ENCODE results near the gene MARCHF4. TPM values are rescaled to one million over a fixed set of nuclear protein-coding genes. Genes with fewer than 3 reads are reported as not detected.
A peak's percentile ranks its signal among the peaks of the same experiment; 100 is the strongest.

Gene MARCHF4
- total and polyA plus RNA-seq, 7 experiments from 2014 or later: not detected

- H3K4me1 Mint-ChIP-seq: peaks cover 33 to 55% (median 51%) of the 10 kb centered on the region in 7 donors
- peak overlapping the region in 6 of 9 donors; percentile 14 to 67 (median 47) for H3K27ac Mint-ChIP-seq
- no peaks in the 10 kb centered on the region for H3K36me3 ChIP-seq (ENCODE audit: control insufficient read depth in 2 of 3, insufficient read depth in 3 of 3, low read length in 3 of 3)
- peaks cover 39 to 47% of the 10 kb centered on the region in 2 donors for H3K4me1 ChIP-seq (ENCODE audit: control insufficient read depth in 2 of 2, insufficient read depth in 2 of 2, low read length in 2 of 2)
- H3K4me3 Mint-ChIP-seq: peak overlapping the region in 2 of 10 donors; percentile 21 to 23
- H3K27me3 ChIP-seq (ENCODE audit: control insufficient read depth in 2 of 2, insufficient read depth in 2 of 2, low read length in 2 of 2): no peaks in the 10 kb centered on the region
- ATAC-seq (no peak), DNase-seq (no peak)
- peaks cover 0 to 28% (median 0%) of the 10 kb centered on the region in 5 donors for H3K27me3 Mint-ChIP-seq
- no peak overlapping the region for H3K27ac ChIP-seq (ENCODE audit: low read depth, low read length)
- intact Hi-C loops (cut with micrococcal nuclease): no loop called here
- H3K9me3 Mint-ChIP-seq: peaks cover 0 to 5% (median 0%) of the 10 kb centered on the region in 11 donors
- ChIA-PET POLR2A (no interaction called here), CTCF (no interaction called here)
- H3K9me3 ChIP-seq (ENCODE audit: control insufficient read depth in 2 of 3, low read length in 3 of 3): no peaks in the 10 kb centered on the region
- H3K4me3 ChIP-seq (ENCODE audit: low read length): no peak overlapping the region
- peaks cover 0 to 3% (median 0%) of the 10 kb centered on the region in 5 donors for H3K36me3 Mint-ChIP-seq
Measured at GRCh38 chr2:216355711-216356110, 16.6 kb downstream of the MARCHF4 start.

GRCh38 chr2:216354306-216354705 lies 18.0 kb downstream of the MARCHF4 start:
- ATAC-seq: no peak
- peak overlapping the region; percentile 66 to 94 (median 89) for H3K27ac Mint-ChIP-seq
- peak overlapping the region; percentile 37 to 87 (median 74) for H3K4me3 Mint-ChIP-seq
- ChIA-PET CTCF (interaction anchor here (1.7 kb wide), 1 partner anchor 50 kb away, joined by 7 read pairs; no protein-coding TSS in a partner anchor), POLR2A (no interaction called here)
- peak overlapping the region; percentile 2 for H3K4me3 ChIP-seq (ENCODE audit: low read length)
- peaks cover 53 to 61% of the 10 kb centered on the region in 2 donors for H3K4me1 ChIP-seq (ENCODE audit: control insufficient read depth in 2 of 2, insufficient read depth in 2 of 2, low read length in 2 of 2)
- H3K36me3 ChIP-seq (ENCODE audit: control insufficient read depth in 2 of 3, insufficient read depth in 3 of 3, low read length in 3 of 3): no peaks in the 10 kb centered on the region
- peaks cover 0 to 15% (median 0%) of the 10 kb centered on the region in 5 donors for H3K27me3 Mint-ChIP-seq
- H3K4me1 Mint-ChIP-seq: peaks cover 47 to 69% (median 62%) of the 10 kb centered on the region in 7 donors
- no peaks in the 10 kb centered on the region for H3K27me3 ChIP-seq (ENCODE audit: control insufficient read depth in 2 of 2, insufficient read depth in 2 of 2, low read length in 2 of 2)
- intact Hi-C loops (cut with micrococcal nuclease): loop anchor here (5.0 kb wide), 2 partner anchors 33 to 142 kb away; no protein-coding TSS in a partner anchor
- DNase-seq: no peak
- peaks cover 0 to 3% (median 0%) of the 10 kb centered on the region in 5 donors for H3K36me3 Mint-ChIP-seq
- H3K9me3 Mint-ChIP-seq: peaks cover 0 to 5% (median 0%) of the 10 kb centered on the region in 11 donors
- no peaks in the 10 kb centered on the region for H3K9me3 ChIP-seq (ENCODE audit: control insufficient read depth in 2 of 3, low read length in 3 of 3)
- no peak overlapping the region for H3K27ac ChIP-seq (ENCODE audit: low read depth, low read length)

DNA sequence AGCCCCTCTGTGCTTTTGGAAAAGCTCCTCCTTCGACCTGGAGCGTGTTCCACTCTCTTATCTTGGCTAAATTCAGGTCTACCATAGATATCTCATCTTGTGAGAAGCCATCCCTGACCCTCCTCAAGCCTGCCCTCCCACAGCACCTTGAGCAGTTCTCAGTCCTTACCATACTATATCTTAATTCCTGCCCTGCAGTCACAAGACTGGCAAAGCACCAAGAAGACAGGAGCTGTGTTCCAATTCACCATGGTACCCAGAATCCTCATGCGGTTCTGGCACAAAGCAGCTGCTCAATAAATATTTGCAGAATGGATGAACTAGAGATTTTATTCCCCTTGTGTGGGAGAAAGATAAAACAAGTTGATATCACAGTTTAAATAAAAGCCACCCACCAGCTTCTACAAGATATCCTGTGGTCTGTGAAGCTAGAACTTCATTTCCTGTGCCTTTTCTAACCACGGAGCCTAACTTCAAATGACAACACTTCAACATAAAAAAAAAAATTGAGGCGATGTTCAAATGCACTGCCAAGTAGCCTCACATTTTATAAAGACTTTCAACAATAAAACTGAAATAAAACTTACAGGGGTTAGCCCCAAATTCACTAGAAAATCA lies 19.5 kb downstream of the MARCHF4 start:
- Mint-ChIP-seq H3K4me3 (peak overlapping the region; percentile 59 to 87 (median 80)), H3K9me3 (peaks cover 0 to 6% (median 0%) of the 10 kb centered on the region in 11 donors), H3K4me1 (peaks cover 55 to 81% (median 75%) of the 10 kb centered on the region in 7 donors), H3K27ac (peak overlapping the region; percentile 82 to 94 (median 91)), H3K27me3 (peaks cover 0 to 2% (median 0%) of the 10 kb centered on the region in 5 donors), H3K36me3 (peaks cover 0 to 3% (median 0%) of the 10 kb centered on the region in 5 donors)
- intact Hi-C loops (cut with micrococcal nuclease): loop anchor here (1.0 to 5.0 kb wide), 8 partner anchors 20 to 146 kb away; partner anchors contain the start of genes MARCHF4 (in 2 of the 2), RPL37A (in 1 of the 2) and SMARCAL1 (in 1 of the 2)
- ChIA-PET CTCF (interaction anchor here (0.7 to 1.7 kb wide), 4 partner anchors 10 to 53 kb away, joined by 3 to 7 read pairs (median 4); no protein-coding TSS in a partner anchor), POLR2A (interaction anchor here (0.6 to 1.8 kb wide), 6 partner anchors 20 to 241 kb away, joined by 3 to 6 read pairs (median 4); partner anchors contain the start of genes MARCHF4 and RPL37A)
- H3K4me1 ChIP-seq (ENCODE audit: control insufficient read depth in 2 of 2, insufficient read depth in 2 of 2, low read length in 2 of 2): peaks cover 64 to 67% of the 10 kb centered on the region in 2 donors
- peak; percentile 79 for ATAC-seq
- no peaks in the 10 kb centered on the region for H3K36me3 ChIP-seq (ENCODE audit: control insufficient read depth in 2 of 3, insufficient read depth in 3 of 3, low read length in 3 of 3)
- H3K9me3 ChIP-seq (ENCODE audit: control insufficient read depth in 2 of 3, low read length in 3 of 3): no peaks in the 10 kb centered on the region
- DNase-seq: peak in 7 of 9 donors; percentile 54 to 82 (median 72)
- H3K27ac ChIP-seq (ENCODE audit: low read depth, low read length): peak overlapping the region; percentile 30
- no peaks in the 10 kb centered on the region for H3K27me3 ChIP-seq (ENCODE audit: control insufficient read depth in 2 of 2, insufficient read depth in 2 of 2, low read length in 2 of 2)
- peak overlapping the region; percentile 30 for H3K4me3 ChIP-seq (ENCODE audit: low read length)

- Histone ChIP-seq H3K27ac (ENCODE audit: low read depth, low read length) (no peak overlapping the region), H3K9me3 (ENCODE audit: control insufficient read depth in 2 of 3, low read length in 3 of 3) (no peaks in the 10 kb centered on the region), H3K27me3 (ENCODE audit: control insufficient read depth in 2 of 2, insufficient read depth in 2 of 2, low read length in 2 of 2) (no peaks in the 10 kb centered on the region), H3K4me3 (ENCODE audit: low read length) (peak overlapping the region; percentile 24), H3K4me1 (ENCODE audit: control insufficient read depth in 2 of 2, insufficient read depth in 2 of 2, low read length in 2 of 2) (peaks cover 72 to 78% of the 10 kb centered on the region in 2 donors), H3K36me3 (ENCODE audit: control insufficient read depth in 2 of 3, insufficient read depth in 3 of 3, low read length in 3 of 3) (no peaks in the 10 kb centered on the region)
- ChIA-PET POLR2A (interaction anchor here (0.6 to 1.8 kb wide), 2 partner anchors 84 to 147 kb away, joined by 3 to 6 read pairs; partner anchors contain the start of gene RPL37A), CTCF (interaction anchor here (0.7 kb wide), 1 partner anchor 25 kb away, joined by 4 read pairs; no protein-coding TSS in a partner anchor)
- Mint-ChIP-seq H3K4me3 (peak overlapping the region in 8 of 10 donors; percentile 3 to 86 (median 46)), H3K27me3 (no peaks in the 10 kb centered on the region), H3K4me1 (peaks cover 64 to 92% (median 88%) of the 10 kb centered on the region in 7 donors), H3K9me3 (peaks cover 0 to 8% (median 0%) of the 10 kb centered on the region in 11 donors), H3K27ac (peak overlapping the region in 6 of 9 donors; percentile 44 to 94 (median 78)), H3K36me3 (peaks cover 0 to 3% (median 0%) of the 10 kb centered on the region in 5 donors)
- DNase-seq: no peak
- ATAC-seq: no peak
- intact Hi-C loops (cut with micrococcal nuclease): loop anchor here (5.0 kb wide), 2 partner anchors 36 to 139 kb away; no protein-coding TSS in a partner anchor
Measured at GRCh38 chr2:216351172-216351925, 20.9 kb downstream of the MARCHF4 start.

DNA sequence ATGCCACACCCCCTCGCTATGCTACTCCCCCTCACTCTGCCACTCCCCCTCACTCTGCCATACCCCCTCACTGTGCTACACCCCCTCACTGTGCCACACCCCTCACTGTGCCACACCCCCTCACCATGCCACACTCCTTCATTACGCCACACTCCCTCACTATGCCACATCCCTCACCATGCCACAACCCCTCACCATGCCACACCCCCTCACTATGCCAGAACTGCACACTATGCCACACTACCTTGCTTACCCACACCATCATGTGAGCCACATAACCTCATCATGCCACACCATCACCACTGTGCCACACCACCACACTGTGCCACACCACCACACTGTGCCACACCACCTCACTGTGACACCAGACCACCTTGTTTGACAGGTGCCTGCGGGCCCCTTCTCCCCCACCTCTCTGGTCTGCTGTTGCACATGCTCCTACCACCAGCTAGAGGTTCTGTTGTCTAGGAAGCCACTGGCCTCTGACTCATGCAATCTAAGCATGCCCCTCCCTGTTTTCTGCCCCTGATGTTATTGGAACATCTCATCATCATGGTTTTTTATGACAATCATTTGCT lies 22.0 kb downstream of the MARCHF4 start:
- Histone ChIP-seq H3K27me3 (ENCODE audit: control insufficient read depth in 2 of 2, insufficient read depth in 2 of 2, low read length in 2 of 2) (no peaks in the 10 kb centered on the region), H3K4me1 (ENCODE audit: control insufficient read depth in 2 of 2, insufficient read depth in 2 of 2, low read length in 2 of 2) (peaks cover 71 to 72% of the 10 kb centered on the region in 2 donors), H3K4me3 (ENCODE audit: low read length) (no peak overlapping the region), H3K27ac (ENCODE audit: low read depth, low read length) (no peak overlapping the region), H3K36me3 (ENCODE audit: control insufficient read depth in 2 of 3, insufficient read depth in 3 of 3, low read length in 3 of 3) (no peaks in the 10 kb centered on the region), H3K9me3 (ENCODE audit: control insufficient read depth in 2 of 3, low read length in 3 of 3) (no peaks in the 10 kb centered on the region)
- Mint-ChIP-seq H3K4me3 (peak overlapping the region in 9 of 10 donors; percentile 14 to 55 (median 38)), H3K27ac (peak overlapping the region; percentile 22 to 90 (median 76)), H3K27me3 (no peaks in the 10 kb centered on the region), H3K4me1 (peaks cover 67 to 93% (median 85%) of the 10 kb centered on the region in 7 donors), H3K36me3 (peaks cover 0 to 3% (median 0%) of the 10 kb centered on the region in 5 donors), H3K9me3 (peaks cover 0 to 10% (median 0%) of the 10 kb centered on the region in 11 donors)
- ATAC-seq: peak; percentile 63
- ChIA-PET CTCF (no interaction called here), POLR2A (no interaction called here)
- intact Hi-C loops (cut with micrococcal nuclease): loop anchor here (5.0 kb wide), 2 partner anchors 37 to 138 kb away; no protein-coding TSS in a partner anchor
- no peak for DNase-seq

DNA sequence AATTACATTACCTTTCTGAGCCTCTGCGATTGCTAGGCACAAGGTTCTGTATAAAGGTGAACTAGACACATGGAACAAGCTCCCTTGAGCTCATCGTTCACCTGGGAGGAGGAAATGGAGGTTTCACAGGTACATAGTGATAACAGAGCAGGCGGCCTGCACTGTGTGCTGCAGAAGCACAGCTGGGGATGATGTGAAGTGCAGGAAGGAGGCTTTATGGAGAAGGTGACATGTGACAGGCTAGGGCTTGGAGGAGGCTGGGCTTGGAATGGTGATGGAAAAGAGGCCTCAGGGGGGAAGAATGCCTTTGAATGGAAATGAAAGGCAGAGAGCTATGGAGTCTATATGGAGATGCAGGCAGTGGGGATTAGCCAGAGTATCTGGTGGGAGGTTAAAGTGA lies 22.9 kb downstream of the MARCHF4 start:
- H3K4me3 ChIP-seq (ENCODE audit: low read length): no peak overlapping the region
- Mint-ChIP-seq H3K27me3 (peaks cover 0 to 4% (median 0%) of the 10 kb centered on the region in 5 donors), H3K4me1 (peaks cover 62 to 93% (median 86%) of the 10 kb centered on the region in 7 donors), H3K27ac (peak overlapping the region in 8 of 9 donors; percentile 1 to 90 (median 45)), H3K9me3 (peaks cover 0 to 7% (median 0%) of the 10 kb centered on the region in 11 donors), H3K4me3 (peak overlapping the region in 8 of 10 donors; percentile 3 to 55 (median 12)), H3K36me3 (peaks cover 0 to 3% (median 0%) of the 10 kb centered on the region in 5 donors)
- DNase-seq: no peak
- POLR2A ChIA-PET: interaction anchor here (0.6 kb wide), 1 partner anchor 9 kb away, joined by 3 read pairs; no protein-coding TSS in a partner anchor
- CTCF ChIA-PET: no interaction called here
- no peak for ATAC-seq
- peaks cover 67 to 69% of the 10 kb centered on the region in 2 donors for H3K4me1 ChIP-seq (ENCODE audit: control insufficient read depth in 2 of 2, insufficient read depth in 2 of 2, low read length in 2 of 2)
- no peaks in the 10 kb centered on the region for H3K36me3 ChIP-seq (ENCODE audit: control insufficient read depth in 2 of 3, insufficient read depth in 3 of 3, low read length in 3 of 3)
- intact Hi-C loops (cut with micrococcal nuclease): no loop called here
- H3K27me3 ChIP-seq (ENCODE audit: control insufficient read depth in 2 of 2, insufficient read depth in 2 of 2, low read length in 2 of 2): no peaks in the 10 kb centered on the region
- no peak overlapping the region for H3K27ac ChIP-seq (ENCODE audit: low read depth, low read length)
- H3K9me3 ChIP-seq (ENCODE audit: control insufficient read depth in 2 of 3, low read length in 3 of 3): no peaks in the 10 kb centered on the region
